NOMO-1 (cell line): ENCODE results near the gene CDH5.

Experiments used
- DNase-seq, 2 experiments: peaks; one replicate each; lab custom pipeline; 2025; ENCODE audit not compliant: unreplicated experiment in 2 of 2; lab: John Stamatoyannopoulos, UW

Gene CDH5

GRCh38 chr16:66372078-66372897 is 5.8 kb downstream of the CDH5 start:
- no peak for DNase-seq

- no peak for DNase-seq
These were observed 6.3 kb downstream of the CDH5 start for GRCh38 chr16:66372898-66373155.

GRCh38 chr16:66373667-66374066 is 7.2 kb downstream of the CDH5 start:
- DNase-seq, result no peak

- DNase-seq, result no peak
These were observed 7.7 kb downstream of the CDH5 start for GRCh38 chr16:66374176-66374575.

- DNase-seq, result no peak
These were observed 9.0 kb downstream of the CDH5 start for GRCh38 chr16:66375451-66375850.

- no peak for DNase-seq
These were observed 9.6 kb downstream of the CDH5 start for GRCh38 chr16:66376114-66376513.

- no peak for DNase-seq
These were observed 10.2 kb downstream of the CDH5 start for GRCh38 chr16:66376577-66377305.

- no peak for DNase-seq
These were observed 10.8 kb downstream of the CDH5 start for GRCh38 chr16:66377324-66377723.

- DNase-seq, result no peak
These were observed 12.5 kb downstream of the CDH5 start for GRCh38 chr16:66378741-66379570.

GRCh38 chr16:66379571-66379941 is 13.1 kb downstream of the CDH5 start:
- DNase-seq, result no peak

- no peak for DNase-seq
These were observed 13.9 kb downstream of the CDH5 start for GRCh38 chr16:66380421-66380820.

- DNase-seq, result no peak
These were observed 15.2 kb downstream of the CDH5 start for GRCh38 chr16:66381585-66382170.

GRCh38 chr16:66382171-66382965 is 15.9 kb downstream of the CDH5 start:
- no peak for DNase-seq

- DNase-seq, result no peak
These were observed 16.4 kb downstream of the CDH5 start for GRCh38 chr16:66382966-66383299.

GRCh38 chr16:66383551-66383950 is 17.1 kb downstream of the CDH5 start:
- no peak for DNase-seq

GRCh38 chr16:66385415-66385814 is 18.9 kb downstream of the CDH5 start:
- no peak for DNase-seq

- DNase-seq, result no peak
These were observed 20.4 kb downstream of the CDH5 start for GRCh38 chr16:66386629-66387622.

- DNase-seq, result no peak
These were observed 21.4 kb downstream of the CDH5 start for GRCh38 chr16:66387817-66388332.
